ENCODE data around the gene LTA. TPM values are rescaled to one million over a fixed set of nuclear protein-coding genes. Genes with fewer than 3 reads are reported as not detected.

Gene LTA
- polyA plus RNA-seq, 3 donors, result 0.26 to 0.28 TPM; not detected in 1

- no peak overlapping the region for H3K9ac ChIP-seq (ENCODE audit: insufficient read depth, low read length, poor library complexity, severe bottlenecking)
- no peak overlapping the region for H2AFZ ChIP-seq (ENCODE audit: insufficient read depth, low read depth, low read length, poor library complexity, severe bottlenecking)
- H3K27me3 ChIP-seq (ENCODE audit: control insufficient read depth in 2 of 2, insufficient read depth in 2 of 2, low read length in 2 of 2), result no peaks in the 10 kb centered on the region
- H3K27ac ChIP-seq (ENCODE audit: low read depth in 1 of 2, low read length in 2 of 2), result no peak overlapping the region
- intact Hi-C loops (cut with micrococcal nuclease), result loop anchor here (5.0 to 10.0 kb wide), 6 partner anchors 50 to 410 kb away; partner anchors contain the start of genes C6orf47 (in 1 of the 2), CLIC1 (in 1 of the 2), GPANK1 (in 1 of the 2) and MICB (in 1 of the 2)
- 97% methylated on average over 6 of the region's 7 CpGs for WGBS (ENCODE audit: insufficient coverage)
- H3K79me2 ChIP-seq (ENCODE audit: insufficient read depth, low read length), result peaks cover 59% of the 10 kb centered on the region
- H4K20me1 ChIP-seq (ENCODE audit: insufficient read depth, low read length), result peaks cover 8% of the 10 kb centered on the region
- Mint-ChIP-seq H3K27me3 (ENCODE audit: low read depth in 3 of 3) (no peaks in the 10 kb centered on the region), H3K4me3 (no peak overlapping the region), H3K27ac (peak overlapping the region in 2 of 7 donors; percentile 47 to 72), H3K4me1 (peaks cover 42% of the 10 kb centered on the region), H3K9me3 (peaks cover 0 to 2% (median 0%) of the 10 kb centered on the region in 7 donors), H3K36me3 (peaks cover 8 to 14% of the 10 kb centered on the region in 2 donors)
- H3K9me3 ChIP-seq (replicated peaks in 1 of 2; ENCODE audit: control insufficient read depth in 1 of 2, insufficient read depth in 1 of 2, low read length in 2 of 2), result no peaks in the 10 kb centered on the region
- no peak overlapping the region for H3K4me3 ChIP-seq (replicated peaks in 1 of 3; ENCODE audit: low read depth in 2 of 3, low read length in 3 of 3)
- no peak overlapping the region for H3K4me2 ChIP-seq (replicated peaks; ENCODE audit: extremely low read depth, low read length, poor library complexity, severe bottlenecking)
- H3K4me1 ChIP-seq (ENCODE audit: control insufficient read depth in 1 of 2, insufficient read depth in 2 of 2, low read length in 2 of 2), result peaks cover 34 to 48% of the 10 kb centered on the region in 2 donors
- no peak for DNase-seq
- H3K36me3 ChIP-seq (replicated peaks in 1 of 2; ENCODE audit: control insufficient read depth in 1 of 2, insufficient read depth in 2 of 2, low read length in 2 of 2), result peaks cover under 1 to 13% of the 10 kb centered on the region in 2 donors
- no peak for TF ChIP-seq CTCF (IDR thresholded peaks at IDR 0.05)
Measured at GRCh38 chr6:31545291-31545690, 26.8 kb upstream of the LTA start.

- peak within 1 kb of the TSS; percentile 86 to 96 (median 92) for H3K27ac Mint-ChIP-seq
- peak within 1 kb of the TSS; percentile 58 for H2AFZ ChIP-seq (ENCODE audit: insufficient read depth, low read depth, low read length, poor library complexity, severe bottlenecking)
- WGBS (ENCODE audit: insufficient coverage), result 5% methylated on average over 8 of the region's 11 CpGs
Measured at GRCh38 chr6:31546339-31546957, 25.6 kb upstream of the LTA start, which contains the start of gene ATP6V1G2. ATP6V1G2 (minus strand) TSS chr6:31546608; CDS start chr6:31546559, 49 bp downstream.

More at GRCh38 chr6:31546339-31546957, 25.6 kb upstream of the LTA start, which contains the start of gene ATP6V1G2:
- Histone ChIP-seq H3K9ac (ENCODE audit: insufficient read depth, low read length, poor library complexity, severe bottlenecking) (peak within 1 kb of the TSS; percentile 41), H3K27me3 (ENCODE audit: control insufficient read depth in 2 of 2, insufficient read depth in 2 of 2, low read length in 2 of 2) (no peaks in the 10 kb centered on the region), H3K4me2 (replicated peaks; ENCODE audit: extremely low read depth, low read length, poor library complexity, severe bottlenecking) (peak within 1 kb of the TSS; percentile 70), H4K20me1 (ENCODE audit: insufficient read depth, low read length) (no peaks in the 10 kb centered on the region), H3K79me2 (ENCODE audit: insufficient read depth, low read length) (peaks cover 50% of the 10 kb centered on the region), H3K4me3 (replicated peaks in 1 of 3; ENCODE audit: low read depth in 2 of 3, low read length in 3 of 3) (peak within 1 kb of the TSS; percentile 33 to 71 (median 34)), H3K4me1 (ENCODE audit: control insufficient read depth in 1 of 2, insufficient read depth in 2 of 2, low read length in 2 of 2) (peaks cover 31 to 39% of the 10 kb centered on the region in 2 donors), H3K36me3 (replicated peaks in 1 of 2; ENCODE audit: control insufficient read depth in 1 of 2, insufficient read depth in 2 of 2, low read length in 2 of 2) (peaks cover 0 to 21% of the 10 kb centered on the region in 2 donors), H3K27ac (ENCODE audit: low read depth in 1 of 2, low read length in 2 of 2) (peak within 1 kb of the TSS; percentile 54 to 68), H3K9me3 (replicated peaks in 1 of 2; ENCODE audit: control insufficient read depth in 1 of 2, insufficient read depth in 1 of 2, low read length in 2 of 2) (no peaks in the 10 kb centered on the region)
- Mint-ChIP-seq H3K27me3 (ENCODE audit: low read depth in 3 of 3) (no peaks in the 10 kb centered on the region), H3K9me3 (no peaks in the 10 kb centered on the region), H3K4me3 (peak within 1 kb of the TSS; percentile 65 to 86), H3K36me3 (peaks cover 10 to 21% of the 10 kb centered on the region in 2 donors), H3K4me1 (peaks cover 39% of the 10 kb centered on the region)
- TF ChIP-seq CTCF (IDR thresholded peaks at IDR 0.05), result peak; percentile 97
- intact Hi-C loops (cut with micrococcal nuclease), result loop anchor here (2.0 to 10.0 kb wide), 7 partner anchors 52 to 408 kb away; partner anchors contain the start of genes C6orf47 (in 1 of the 2), CLIC1 (in 1 of the 2), GPANK1 (in 1 of the 2) and MICB (in 1 of the 2)
- DNase-seq, result peak; percentile 70 to 83 (median 78)
